GM03348 (cell line): Measurements from ENCODE around the gene RBM44.
A peak's percentile ranks its signal among the peaks of the same experiment; 100 is the strongest.
"Not testable (repeated sequence)": the region's sequence is repeated elsewhere in the genome, so short reads cannot be mapped to it uniquely, and the experiment has no call there.

Experiments used
- DNase-seq: peaks from one replicate; pipeline ENCODE4 v3.0.0; 2012; ENCODE audit warnings: low spot score

Gene RBM44, protein sequence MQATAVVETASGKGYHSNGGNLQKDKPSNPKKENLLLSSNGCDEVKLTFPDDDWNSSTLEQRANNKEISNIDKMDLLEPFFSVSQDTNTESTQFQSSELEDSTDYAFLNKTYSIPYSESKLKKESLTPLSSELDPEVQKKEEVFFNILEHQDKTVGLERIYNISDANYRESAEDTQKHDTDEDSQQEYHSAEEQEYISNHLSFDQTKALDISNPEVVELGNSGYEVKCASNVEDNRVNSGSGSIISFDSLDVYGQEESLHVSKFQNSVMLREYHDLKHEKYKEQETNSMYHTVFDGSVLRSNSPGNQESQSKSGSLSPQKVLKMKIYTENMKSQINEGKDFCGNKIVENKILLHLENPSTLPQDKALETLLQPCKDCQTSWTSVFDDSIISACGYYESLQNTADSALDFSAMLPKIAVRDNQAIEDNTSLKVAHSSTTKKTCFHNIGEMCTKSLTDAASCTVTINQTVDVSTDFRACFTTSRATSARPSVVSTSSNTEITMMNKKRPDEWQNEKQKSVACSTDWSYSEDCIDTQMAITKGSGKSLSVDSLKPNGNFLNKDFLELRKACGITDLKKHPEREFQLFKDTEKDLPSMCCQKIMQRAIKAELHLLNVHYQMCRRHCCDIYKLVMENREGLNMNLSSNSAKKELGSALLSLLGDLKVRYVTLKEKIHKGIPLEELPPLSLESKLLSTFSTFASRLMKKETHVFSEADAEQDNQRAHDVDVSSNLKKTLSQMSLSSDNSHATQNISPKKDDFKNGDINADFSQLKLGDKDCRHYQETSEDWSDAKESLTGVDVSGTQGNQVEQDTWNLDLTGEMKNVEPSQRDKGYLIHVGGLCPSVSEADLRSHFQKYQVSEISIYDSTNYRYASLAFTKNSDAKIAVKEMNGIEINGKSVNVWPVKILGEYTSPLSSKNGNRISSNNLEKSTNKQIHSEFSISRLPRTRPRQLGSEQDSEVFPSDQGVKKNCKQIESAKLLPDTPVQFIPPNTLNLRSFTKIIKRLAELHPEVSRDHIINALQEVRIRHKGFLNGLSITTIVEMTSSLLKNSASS

GRCh38 chr2:237798236-237799059, at the start of gene RBM44:
TSS of gene RBM44 (plus strand) at chr2:237798779. CDS start at chr2:237813610, 14,831 bp downstream.
- no peak for DNase-seq

- DNase-seq: no peak
These were observed 49.6 kb upstream of the RBM44 start for GRCh38 chr2:237749002-237749401.

DNA sequence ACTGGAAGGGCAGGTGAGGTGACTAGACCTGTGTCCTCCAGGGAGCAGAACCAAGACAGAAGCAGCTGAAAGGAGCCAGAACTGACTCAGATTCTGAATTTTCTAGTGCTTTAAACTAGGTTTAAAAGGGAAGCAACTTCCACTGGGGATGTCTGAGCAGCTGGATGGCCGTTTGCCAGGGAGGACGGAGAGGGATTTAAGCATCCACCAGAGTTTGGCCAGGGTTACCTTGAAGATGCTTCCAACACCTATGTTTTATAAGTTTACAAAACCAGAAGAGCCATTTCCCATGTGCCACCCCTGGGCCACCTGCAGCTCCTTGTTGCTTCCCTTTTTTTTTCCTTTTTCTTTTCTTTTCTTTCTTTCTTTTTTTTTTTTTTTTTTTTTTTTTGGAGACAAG, 48.6 kb upstream of the RBM44 start:
- no peak for DNase-seq

- DNase-seq: not testable (repeated sequence)
These were observed 48.1 kb upstream of the RBM44 start for GRCh38 chr2:237750441-237750840.

DNA sequence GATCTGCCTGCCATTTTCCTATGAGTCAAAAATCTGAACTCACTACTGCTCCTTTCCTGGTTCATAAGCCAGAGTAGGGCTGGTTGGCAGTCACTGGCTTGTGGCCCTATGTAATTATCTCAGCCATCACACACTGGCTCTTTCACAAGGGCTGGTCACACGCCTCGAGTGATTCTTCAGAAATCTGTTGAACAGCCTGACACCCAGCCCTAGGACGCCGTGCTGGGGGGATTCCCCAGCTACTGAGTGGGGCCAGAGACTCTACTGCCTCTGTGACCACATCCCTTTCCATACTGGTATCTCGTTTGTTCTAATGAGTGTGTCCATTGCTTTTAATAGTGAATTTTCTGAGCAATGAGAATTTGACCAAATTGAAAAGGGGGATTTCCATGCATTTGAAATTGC, 45.8 kb upstream of the RBM44 start:
- DNase-seq: no peak

DNA sequence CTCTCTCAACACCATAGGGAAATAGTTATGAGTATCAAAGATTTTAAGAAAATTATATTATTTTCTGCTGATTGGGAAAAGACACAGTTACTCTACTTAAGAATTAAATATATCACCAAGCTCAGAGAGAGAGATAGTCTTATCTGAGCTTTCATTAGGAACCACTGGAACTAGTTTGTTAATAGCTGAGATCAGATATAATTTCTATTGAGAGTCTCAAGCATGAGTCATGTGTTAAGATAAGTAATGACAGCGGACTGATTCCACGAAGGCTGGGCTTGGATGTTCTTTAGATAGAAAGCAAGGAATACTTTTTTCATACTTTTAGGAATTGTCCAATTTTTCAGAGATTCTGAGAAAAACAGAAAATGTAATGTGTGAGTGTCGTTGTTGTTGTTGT, 44.4 kb upstream of the RBM44 start:
- no peak for DNase-seq

DNA sequence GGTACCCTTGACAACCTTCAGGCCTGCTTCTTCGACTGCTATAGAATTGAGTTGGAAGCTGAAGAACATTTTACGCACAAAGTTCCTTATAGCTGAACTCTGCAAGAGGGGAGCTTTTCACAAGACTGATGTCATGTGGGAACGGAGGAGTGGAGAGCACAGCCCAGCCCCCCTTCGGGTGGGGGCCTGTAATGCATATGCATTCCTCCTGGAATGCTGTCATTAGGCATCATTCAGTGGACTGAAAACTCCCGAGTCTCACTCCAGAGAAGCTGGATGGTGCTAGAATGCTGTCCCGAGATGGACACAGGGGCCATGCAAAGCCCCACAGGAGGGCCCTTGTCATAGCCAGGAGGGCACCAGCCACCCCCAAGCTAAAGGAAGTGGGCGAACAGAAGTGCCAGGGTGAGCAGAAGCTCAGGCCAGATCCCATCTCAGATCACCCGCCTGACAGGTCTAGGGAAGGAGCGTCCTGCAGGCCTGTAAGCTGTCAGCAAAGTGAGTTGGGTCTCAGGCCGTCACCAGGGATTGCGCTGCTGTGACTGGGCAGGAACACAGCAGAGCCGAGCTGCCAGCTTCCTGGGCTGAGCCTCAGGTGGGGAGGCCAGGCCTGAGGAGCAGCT, 43.8 kb upstream of the RBM44 start:
- DNase-seq: no peak

GRCh38 chr2:237757616-237758015, 41.0 kb upstream of the RBM44 start:
- DNase-seq: no peak

GRCh38 chr2:237758185-237758584, 40.4 kb upstream of the RBM44 start:
- DNase-seq: no peak

DNA sequence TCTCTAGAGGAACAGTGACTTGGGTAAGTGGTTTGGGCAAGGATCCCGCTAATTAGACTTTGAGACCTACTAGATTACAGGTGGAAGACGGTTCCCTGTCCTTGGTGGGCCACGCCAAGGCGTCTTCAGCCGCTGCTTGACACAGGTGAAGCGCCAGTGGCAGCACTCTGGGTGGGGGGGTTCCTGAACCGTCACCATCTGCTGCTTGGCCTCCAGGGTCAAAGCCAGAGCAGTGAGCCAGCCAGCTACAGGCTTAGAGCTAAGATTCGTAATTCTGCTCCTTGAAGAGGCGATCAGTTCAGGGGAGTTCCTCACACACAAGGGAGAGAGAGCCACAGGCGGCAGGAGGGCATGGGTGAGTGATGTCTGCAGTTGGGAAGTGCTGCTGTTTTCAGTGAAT, 39.4 kb upstream of the RBM44 start:
- DNase-seq: no peak

- no peak for DNase-seq
These were observed 37.8 kb upstream of the RBM44 start for GRCh38 chr2:237760506-237761502.

DNA sequence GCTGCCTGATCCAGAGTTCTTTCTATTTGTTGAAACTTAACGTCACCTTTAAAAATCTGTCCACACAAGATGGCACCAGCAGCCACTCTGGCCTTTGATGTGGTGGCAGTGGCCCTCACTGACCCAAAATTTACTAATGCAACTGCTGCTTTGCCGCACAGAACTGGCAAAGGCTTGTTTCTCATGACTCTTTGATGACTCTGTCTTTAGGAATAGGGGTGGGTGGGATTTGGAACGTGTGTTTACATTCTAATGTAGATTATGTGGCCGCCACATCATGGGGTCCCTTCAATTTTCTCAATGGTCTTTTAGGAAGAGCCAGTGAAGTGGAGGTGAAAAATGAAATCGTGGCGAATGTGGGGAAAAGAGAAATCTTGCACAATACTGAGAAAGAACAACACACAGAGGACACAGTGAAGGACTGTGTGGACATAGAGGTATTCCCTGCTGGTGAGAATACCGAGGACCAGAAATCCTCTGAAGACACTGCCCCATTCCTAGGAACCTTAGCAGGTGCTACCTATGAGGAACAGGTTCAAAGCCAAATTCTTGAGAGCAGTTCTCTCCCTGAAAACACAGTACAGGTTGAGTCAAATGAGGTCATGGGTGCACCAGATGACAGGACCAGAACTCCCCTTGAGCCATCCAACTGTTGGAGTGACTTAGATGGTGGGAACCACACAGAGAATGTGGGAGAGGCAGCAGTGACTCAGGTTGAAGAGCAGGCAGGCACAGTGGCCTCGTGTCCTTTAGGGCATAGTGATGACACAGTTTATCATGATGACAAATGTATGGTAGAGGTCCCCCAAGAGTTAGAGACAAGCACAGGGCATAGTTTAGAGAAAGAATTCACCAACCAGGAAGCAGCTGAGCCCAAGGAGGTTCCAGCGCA, 36.0 kb upstream of the RBM44 start:
- DNase-seq: peak; percentile 37

- DNase-seq: no peak
These were observed 34.8 kb upstream of the RBM44 start for GRCh38 chr2:237763812-237764211.

- not testable (repeated sequence) for DNase-seq
These were observed 33.5 kb upstream of the RBM44 start for GRCh38 chr2:237765122-237765521.

GRCh38 chr2:237765875-237766274, 32.7 kb upstream of the RBM44 start:
- DNase-seq: peak; percentile 29

- DNase-seq: peak; percentile 20
These were observed 32.2 kb upstream of the RBM44 start for GRCh38 chr2:237766340-237766739.

DNA sequence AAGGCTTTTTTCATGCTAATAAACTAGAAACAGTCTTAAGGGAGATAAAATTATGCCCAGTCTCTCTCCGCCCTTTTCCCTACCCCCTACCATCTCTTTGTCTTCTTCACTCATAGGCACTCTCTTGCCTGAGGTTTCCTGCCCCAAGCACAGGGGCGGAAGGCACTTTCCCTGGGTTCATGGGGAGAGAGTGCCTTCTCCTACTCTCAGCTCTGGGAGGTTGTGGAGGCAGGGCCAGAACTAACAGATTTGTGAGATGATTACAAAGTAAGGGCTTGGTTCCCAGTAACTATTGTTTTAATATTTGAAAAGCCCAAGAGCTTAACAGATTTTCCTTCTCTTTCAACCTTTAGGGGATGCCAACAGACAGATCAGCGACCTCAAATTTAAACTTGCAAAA, 26.1 kb upstream of the RBM44 start:
- no peak for DNase-seq

- DNase-seq: no peak
These were observed 24.8 kb upstream of the RBM44 start for GRCh38 chr2:237773826-237774225.
